Testis (tissue), 3 donors: ENCODE measurements around the gene EVC. TPM values are rescaled to one million over a fixed set of nuclear protein-coding genes. Genes with fewer than 3 reads are reported as not detected.

Experiments used
- DNase-seq: peaks from one replicate; pipeline ENCODE4 v3.0.0-alpha.2; 2019
- H3K27ac ChIP-seq, 2 donors: fragments of 200-600 bp; sonication (generic); one replicate each; pipeline ENCODE4 v1.5.1; 2019
- H3K27me3 ChIP-seq: fragments of 200-600 bp; sonication (generic); one replicate; pipeline ENCODE4 v1.5.1; 2019
- H3K36me3 ChIP-seq: fragments of 200-600 bp; sonication (generic); one replicate; pipeline ENCODE4 v1.5.1; 2017; ENCODE audit warnings: low read depth; ENCODE audit errors: missing control alignments
- H3K4me1 ChIP-seq: fragments of 200-600 bp; sonication (generic); one replicate; pipeline ENCODE4 v1.5.1; 2019
- H3K4me3 ChIP-seq, 2 donors: fragments of 200-600 bp; sonication (generic); one replicate each; pipeline ENCODE4 v1.5.1; 2017 to 2019
- H3K9me3 ChIP-seq: fragments of 200-600 bp; sonication (generic); one replicate; pipeline ENCODE4 v1.5.1; 2017
- POLR2A ChIP-seq: fragments of 450-650 bp; IDR thresholded peaks from one replicate; pipeline ENCODE4 v1.6.1; 2017; ENCODE audit warnings: antibody characterized with exemption, mild to moderate bottlenecking, moderate library complexity
- WGBS, 2 donors: methylation state at CpG; one replicate each; pipeline ENCODE4 v1.1.5; 2018; 5-methylcytosine and 5-hydroxymethylcytosine counted together
- intact Hi-C: fragments of 100-400 bp; cut with DNase I; formaldehyde crosslinking; loops from one replicate; pipeline ENCODE4 v1.15.1; 2023; ENCODE audit warnings: low total_unique reads
- polyA plus RNA-seq: library from polyadenylated mRNA; stranded (reverse); fragments of 350-450 nt; fragmentation: Illumina TruSeq; extraction: RNeasy Lipid Tissue Mini Kit (QIAGEN cat#74804); gene quantifications from one replicate; pipeline ENCODE4 v1.2.3, GENCODE V29; 2014; ENCODE audit warnings: low read depth, low replicate concordance; ENCODE audit not compliant: insufficient read depth
- total RNA-seq, 2 donors: library from RNA; depleted of rRNA; stranded (reverse); fragments of >200 nt; gene quantifications; one replicate each; pipeline ENCODE4 v1.2.3, GENCODE V29; 2016
- TF ChIP-seq, protein P1 (sequence below), 3 experiments: fragments of 450-650 bp in 2 of 3; fragments of 200-600 bp in 1 of 3; sonication (generic) in 1 of 3; IDR thresholded peaks; one replicate each; pipeline ENCODE4 v1.5.1; 2016 to 2019; ENCODE audit warnings: antibody characterized with exemption in 3 of 3, mild to moderate bottlenecking in 2 of 3, moderate library complexity in 1 of 3

The EVC gene
- total and polyA plus RNA-seq, 3 donors from 2014 or later, result 9.0 to 39.6 (median 33.4) TPM

DNA sequence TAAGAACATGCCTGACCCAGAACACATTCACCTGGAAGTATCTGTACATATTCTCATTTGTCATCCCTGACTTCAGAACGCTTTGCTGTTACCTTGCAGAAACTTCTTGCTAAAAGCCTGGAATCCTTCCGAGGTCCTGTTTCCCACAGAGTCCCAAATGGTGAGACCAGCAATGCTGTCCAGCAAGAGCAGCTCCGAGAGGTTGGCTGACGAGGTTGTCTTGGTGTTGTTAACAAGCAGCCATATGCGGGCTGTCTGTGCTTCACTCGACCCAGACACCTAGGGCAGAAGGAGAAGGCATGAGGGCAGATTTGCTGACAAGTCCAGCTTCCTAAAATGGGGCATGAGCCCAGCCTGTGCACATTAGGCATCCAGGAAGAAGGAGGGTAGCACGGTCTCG is 21.9 kb upstream of the EVC start:
- no peak for DNase-seq
- TF ChIP-seq, protein P1, sequence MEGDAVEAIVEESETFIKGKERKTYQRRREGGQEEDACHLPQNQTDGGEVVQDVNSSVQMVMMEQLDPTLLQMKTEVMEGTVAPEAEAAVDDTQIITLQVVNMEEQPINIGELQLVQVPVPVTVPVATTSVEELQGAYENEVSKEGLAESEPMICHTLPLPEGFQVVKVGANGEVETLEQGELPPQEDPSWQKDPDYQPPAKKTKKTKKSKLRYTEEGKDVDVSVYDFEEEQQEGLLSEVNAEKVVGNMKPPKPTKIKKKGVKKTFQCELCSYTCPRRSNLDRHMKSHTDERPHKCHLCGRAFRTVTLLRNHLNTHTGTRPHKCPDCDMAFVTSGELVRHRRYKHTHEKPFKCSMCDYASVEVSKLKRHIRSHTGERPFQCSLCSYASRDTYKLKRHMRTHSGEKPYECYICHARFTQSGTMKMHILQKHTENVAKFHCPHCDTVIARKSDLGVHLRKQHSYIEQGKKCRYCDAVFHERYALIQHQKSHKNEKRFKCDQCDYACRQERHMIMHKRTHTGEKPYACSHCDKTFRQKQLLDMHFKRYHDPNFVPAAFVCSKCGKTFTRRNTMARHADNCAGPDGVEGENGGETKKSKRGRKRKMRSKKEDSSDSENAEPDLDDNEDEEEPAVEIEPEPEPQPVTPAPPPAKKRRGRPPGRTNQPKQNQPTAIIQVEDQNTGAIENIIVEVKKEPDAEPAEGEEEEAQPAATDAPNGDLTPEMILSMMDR (IDR thresholded peaks at IDR 0.05), result no peak
- TF ChIP-seq POLR2A, result no peak
- Histone ChIP-seq H3K36me3 (no peaks in the 10 kb centered on the region), H3K4me3 (no peak overlapping the region), H3K9me3 (no peaks in the 10 kb centered on the region), H3K4me1 (no peaks in the 10 kb centered on the region), H3K27ac (no peak overlapping the region), H3K27me3 (no peaks in the 10 kb centered on the region)
- intact Hi-C loops, result no loop called here
- WGBS, 2 donors, result 89 to 91% methylated on average over 8 of the region's 8 CpGs

DNA sequence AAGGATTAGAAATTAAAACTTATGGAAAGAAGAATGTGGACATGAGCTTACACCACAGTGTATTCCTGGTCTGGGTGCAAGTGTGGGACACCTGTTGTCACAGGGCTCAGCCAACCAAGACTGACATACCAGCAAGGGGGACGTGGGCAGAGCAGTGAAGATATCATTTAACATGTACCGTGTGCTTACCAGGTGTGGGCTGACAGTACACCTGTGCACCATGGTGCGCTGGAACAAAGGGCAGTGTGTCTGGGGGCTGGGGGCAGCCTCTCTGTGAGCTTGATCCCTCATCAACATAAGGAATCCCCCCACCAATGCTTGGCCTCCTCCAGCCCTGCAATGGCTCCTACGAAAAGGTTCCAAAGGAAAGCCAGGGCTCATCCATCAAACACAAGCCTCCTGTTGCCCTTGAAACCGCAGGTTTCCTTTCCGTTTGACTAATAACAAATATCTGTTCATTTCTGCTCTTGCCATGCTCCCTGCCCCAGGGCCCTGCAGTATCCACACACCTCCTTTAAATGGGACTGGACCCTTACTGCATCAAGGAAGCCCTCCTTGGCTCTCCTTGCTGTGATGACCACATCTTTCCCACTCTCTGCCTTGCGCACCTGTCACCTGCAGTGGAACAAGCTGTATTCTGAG is 19.4 kb upstream of the EVC start:
- WGBS, 2 donors, result 85 to 87% methylated on average over 7 of the region's 7 CpGs
- H3K4me3 ChIP-seq, result no peak overlapping the region
- H3K9me3 ChIP-seq, result no peaks in the 10 kb centered on the region
- no peak for TF ChIP-seq POLR2A
- TF ChIP-seq, protein P1 (IDR thresholded peaks at IDR 0.05), result no peak
- H3K36me3 ChIP-seq, result no peaks in the 10 kb centered on the region
- intact Hi-C loops, result no loop called here
- no peaks in the 10 kb centered on the region for H3K27me3 ChIP-seq
- H3K27ac ChIP-seq, result no peak overlapping the region
- H3K4me1 ChIP-seq, result no peaks in the 10 kb centered on the region
- DNase-seq, result no peak

DNA sequence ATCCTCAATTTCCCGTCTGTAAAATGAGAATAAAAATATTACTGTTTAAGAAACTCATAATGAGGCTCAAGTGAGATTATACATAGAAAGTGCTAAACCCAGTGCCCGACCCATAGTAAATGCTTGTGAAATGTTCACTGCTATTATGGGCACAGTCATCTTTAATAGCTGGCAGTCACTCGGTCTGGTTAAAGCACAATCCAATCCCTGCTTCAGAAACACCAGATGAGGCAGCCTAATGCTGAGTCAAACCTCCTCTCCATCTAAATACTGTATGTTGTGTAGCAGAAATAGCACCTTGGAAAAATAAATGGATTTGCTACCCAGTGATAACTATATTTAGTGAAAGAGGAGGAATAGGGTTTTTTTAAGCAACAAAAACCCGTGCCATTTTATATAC is 17.1 kb upstream of the EVC start:
- Histone ChIP-seq H3K27me3 (no peaks in the 10 kb centered on the region), H3K36me3 (no peaks in the 10 kb centered on the region), H3K9me3 (no peaks in the 10 kb centered on the region), H3K4me3 (no peak overlapping the region), H3K27ac (no peak overlapping the region), H3K4me1 (no peaks in the 10 kb centered on the region)
- no peak for DNase-seq
- intact Hi-C loops, result no loop called here
- WGBS, 2 donors, result 92% methylated on average over 4 of the region's 4 CpGs
- no peak for TF ChIP-seq POLR2A
- TF ChIP-seq, protein P1 (IDR thresholded peaks at IDR 0.05), result no peak

DNA sequence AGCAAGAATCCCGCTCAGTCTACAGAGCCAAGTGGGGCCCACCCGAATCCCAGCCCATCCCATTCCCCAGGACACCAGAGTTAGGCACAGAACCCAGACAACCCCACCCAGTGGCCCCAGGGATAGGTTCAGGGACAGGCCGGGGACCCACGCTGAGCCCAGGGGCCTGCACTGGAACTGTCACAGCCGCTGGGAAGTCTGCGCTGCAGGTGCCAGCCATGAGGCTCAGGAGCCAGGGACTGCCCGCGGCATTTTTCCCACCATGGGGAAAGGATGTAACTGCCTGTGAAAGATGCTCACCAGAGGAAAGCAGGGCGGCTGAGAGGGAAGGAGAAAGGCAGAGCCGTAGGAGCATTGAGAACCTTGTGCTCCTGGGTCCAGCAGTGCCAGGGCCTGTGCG is 14.7 kb upstream of the EVC start:
- intact Hi-C loops, result no loop called here
- Histone ChIP-seq H3K4me3 (no peak overlapping the region), H3K4me1 (no peaks in the 10 kb centered on the region), H3K9me3 (no peaks in the 10 kb centered on the region), H3K27me3 (no peaks in the 10 kb centered on the region), H3K36me3 (no peaks in the 10 kb centered on the region), H3K27ac (no peak overlapping the region)
- TF ChIP-seq POLR2A, result no peak
- WGBS, 2 donors, result 96 to 98% methylated on average over 11 of the region's 11 CpGs
- no peak for DNase-seq

DNA sequence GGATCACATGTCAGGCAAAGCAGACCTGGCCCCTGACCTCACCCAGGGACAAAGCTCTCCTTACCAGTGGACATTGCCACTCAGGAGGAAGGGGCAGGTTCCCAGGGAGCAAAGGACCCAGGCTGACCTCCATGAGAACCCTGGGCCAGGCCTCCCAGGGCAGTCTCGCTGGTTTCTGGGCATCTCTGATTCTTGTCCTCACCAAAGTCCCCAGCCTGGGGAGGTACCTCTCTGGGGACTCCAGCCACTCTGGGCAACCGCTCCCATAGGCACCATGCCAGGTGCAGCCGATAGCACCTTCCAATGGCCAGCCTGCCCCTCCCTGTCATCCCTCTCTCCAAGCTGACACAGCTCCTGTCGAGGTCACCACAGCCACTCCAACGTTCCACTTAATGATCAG is 10.5 kb upstream of the EVC start:
- 81 to 85% methylated on average over 5 of the region's 5 CpGs for WGBS, 2 donors
- Histone ChIP-seq H3K4me3 (no peak overlapping the region), H3K27ac (no peak overlapping the region), H3K9me3 (no peaks in the 10 kb centered on the region), H3K27me3 (no peaks in the 10 kb centered on the region), H3K36me3 (no peaks in the 10 kb centered on the region), H3K4me1 (no peaks in the 10 kb centered on the region)
- DNase-seq, result no peak
- no peak for TF ChIP-seq POLR2A
- TF ChIP-seq, protein P1 (IDR thresholded peaks at IDR 0.05), result no peak
- intact Hi-C loops, result no loop called here
